Measurements from ENCODE around the gene TMEM236. TPM values are rescaled to one million over a fixed set of nuclear protein-coding genes. Genes with fewer than 3 reads are reported as not detected.

The TMEM236 gene
- total RNA-seq, 1 experiment from 2014 or later, result 0.07 TPM

DNA sequence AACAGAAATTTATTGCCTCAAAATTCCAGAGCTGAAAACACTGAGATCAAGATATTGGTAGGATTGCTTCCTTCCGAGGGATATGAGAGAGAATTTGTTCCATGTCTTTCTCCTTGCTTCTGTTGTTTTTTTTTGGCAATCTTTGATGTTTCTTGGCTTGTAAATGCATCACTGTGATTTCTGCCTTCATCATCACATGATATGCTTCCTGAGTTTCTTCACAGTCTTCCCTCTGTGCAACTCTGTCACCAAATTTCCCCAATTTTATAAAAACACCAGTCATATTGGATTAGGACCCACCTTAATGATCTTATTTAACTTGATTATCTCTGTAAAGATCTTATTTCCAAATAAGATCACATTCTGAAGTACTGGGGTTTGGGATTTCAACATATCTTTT lies 14.7 kb downstream of the TMEM236 start:
- ChIA-PET POLR2A (no interaction called here), RAD21 (ENCODE audit: low non-redundant PET in 1 of 2, low total read pairs in 2 of 2, uncharacterized antibody in 2 of 2, unreplicated experiment in 2 of 2) (no interaction called here), CTCF (no interaction called here)
- H2AFZ ChIP-seq (ENCODE audit: low read depth, low read length, poor library complexity, severe bottlenecking), result no peak overlapping the region
- no peaks in the 10 kb centered on the region for H3K79me2 ChIP-seq (ENCODE audit: insufficient read depth, low read length)
- no peak for ATAC-seq
- H3K36me3 ChIP-seq (ENCODE audit: control insufficient read depth in 1 of 2, insufficient read depth in 2 of 2, low read length in 2 of 2), result no peaks in the 10 kb centered on the region
- H3K9me2 ChIP-seq (ENCODE audit: insufficient read depth), result no peaks in the 10 kb centered on the region
- TF ChIP-seq EGR1 (IDR thresholded peaks at IDR 0.05; ENCODE audit: low read depth), result no peak
- no peak for TF ChIP-seq ZFX (IDR thresholded peaks at IDR 0.05)
- TF ChIP-seq CBX3 (IDR thresholded peaks at IDR 0.05; ENCODE audit: low read depth), result no peak
- TF ChIP-seq, protein P1, sequence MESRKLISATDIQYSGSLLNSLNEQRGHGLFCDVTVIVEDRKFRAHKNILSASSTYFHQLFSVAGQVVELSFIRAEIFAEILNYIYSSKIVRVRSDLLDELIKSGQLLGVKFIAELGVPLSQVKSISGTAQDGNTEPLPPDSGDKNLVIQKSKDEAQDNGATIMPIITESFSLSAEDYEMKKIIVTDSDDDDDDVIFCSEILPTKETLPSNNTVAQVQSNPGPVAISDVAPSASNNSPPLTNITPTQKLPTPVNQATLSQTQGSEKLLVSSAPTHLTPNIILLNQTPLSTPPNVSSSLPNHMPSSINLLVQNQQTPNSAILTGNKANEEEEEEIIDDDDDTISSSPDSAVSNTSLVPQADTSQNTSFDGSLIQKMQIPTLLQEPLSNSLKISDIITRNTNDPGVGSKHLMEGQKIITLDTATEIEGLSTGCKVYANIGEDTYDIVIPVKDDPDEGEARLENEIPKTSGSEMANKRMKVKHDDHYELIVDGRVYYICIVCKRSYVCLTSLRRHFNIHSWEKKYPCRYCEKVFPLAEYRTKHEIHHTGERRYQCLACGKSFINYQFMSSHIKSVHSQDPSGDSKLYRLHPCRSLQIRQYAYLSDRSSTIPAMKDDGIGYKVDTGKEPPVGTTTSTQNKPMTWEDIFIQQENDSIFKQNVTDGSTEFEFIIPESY (IDR thresholded peaks at IDR 0.05; ENCODE audit: extremely low read depth, insufficient replicate concordance, low read length), result no peak
- no peak for TF ChIP-seq JUND (IDR thresholded peaks at IDR 0.05)
- H3K4me3 ChIP-seq (replicated peaks in 1 of 2; ENCODE audit: low read depth in 1 of 2, low read length in 2 of 2), result no peak overlapping the region
- DNase-seq (ENCODE audit: low read depth, low spot score), result no peak
- H3K4me2 ChIP-seq (ENCODE audit: low read length), result no peak overlapping the region
- no peaks in the 10 kb centered on the region for H3K9me3 ChIP-seq (ENCODE audit: control insufficient read depth in 1 of 2, insufficient read depth in 1 of 2, low read depth in 1 of 2, low read length in 2 of 2)
- no peaks in the 10 kb centered on the region for H3K27me3 ChIP-seq (ENCODE audit: insufficient read depth, low read length)
- H3K27ac ChIP-seq (ENCODE audit: low read depth, low read length), result no peak overlapping the region
- H3K9ac ChIP-seq (ENCODE audit: low read length), result no peak overlapping the region
- intact Hi-C loops (cut with micrococcal nuclease), result no loop called here
- no peaks in the 10 kb centered on the region for H3K4me1 ChIP-seq (ENCODE audit: control insufficient read depth in 1 of 2, insufficient read depth in 2 of 2, low read length in 2 of 2)
- no TSS peak for BruUV-seq (replicated peaks)
- H4K20me1 ChIP-seq (ENCODE audit: insufficient read depth), result no peaks in the 10 kb centered on the region

GRCh38 chr10:17768496-17768895 lies 16.5 kb downstream of the TMEM236 start:
- Histone ChIP-seq H3K27ac (ENCODE audit: low read depth, low read length) (no peak overlapping the region), H3K9me3 (ENCODE audit: control insufficient read depth in 1 of 2, insufficient read depth in 1 of 2, low read depth in 1 of 2, low read length in 2 of 2) (no peaks in the 10 kb centered on the region), H3K4me1 (ENCODE audit: control insufficient read depth in 1 of 2, insufficient read depth in 2 of 2, low read length in 2 of 2) (no peaks in the 10 kb centered on the region), H3K36me3 (ENCODE audit: control insufficient read depth in 1 of 2, insufficient read depth in 2 of 2, low read length in 2 of 2) (no peaks in the 10 kb centered on the region), H3K4me2 (ENCODE audit: low read length) (no peak overlapping the region), H3K27me3 (ENCODE audit: insufficient read depth, low read length) (no peaks in the 10 kb centered on the region), H3K9ac (ENCODE audit: low read length) (no peak overlapping the region), H3K4me3 (replicated peaks in 1 of 2; ENCODE audit: low read depth in 1 of 2, low read length in 2 of 2) (no peak overlapping the region), H2AFZ (ENCODE audit: low read depth, low read length, poor library complexity, severe bottlenecking) (no peak overlapping the region), H3K79me2 (ENCODE audit: insufficient read depth, low read length) (no peaks in the 10 kb centered on the region), H3K9me2 (ENCODE audit: insufficient read depth) (no peaks in the 10 kb centered on the region), H4K20me1 (ENCODE audit: insufficient read depth) (no peaks in the 10 kb centered on the region)
- BruUV-seq (replicated peaks), result no TSS peak
- TF ChIP-seq EGR1 (IDR thresholded peaks at IDR 0.05; ENCODE audit: low read depth) (no peak), POLR2A (IDR thresholded peaks at IDR 0.05; ENCODE audit: borderline replicate concordance, extremely low read depth, insufficient read depth, insufficient read length) (no peak), ZFX (IDR thresholded peaks at IDR 0.05) (no peak), JUND (IDR thresholded peaks at IDR 0.05) (no peak), REST (IDR thresholded peaks at IDR 0.05; ENCODE audit: low read depth) (no peak), CEBPB (IDR thresholded peaks at IDR 0.05; ENCODE audit: low read depth) (no peak), SP1 (IDR thresholded peaks at IDR 0.05; ENCODE audit: low read depth) (no peak), RAD21 (IDR thresholded peaks at IDR 0.05; ENCODE audit: low read depth) (no peak)
- no peak for ATAC-seq
- ChIA-PET RAD21 (ENCODE audit: low non-redundant PET in 1 of 2, low total read pairs in 2 of 2, uncharacterized antibody in 2 of 2, unreplicated experiment in 2 of 2) (no interaction called here), POLR2A (no interaction called here), CTCF (no interaction called here)
- no peak for DNase-seq (ENCODE audit: low read depth, low spot score)
- intact Hi-C loops (cut with micrococcal nuclease), result no loop called here

Data from HCT116 (cell line).